Endodermal cell (in vitro differentiated cells): ENCODE measurements around the gene GRIK3. TPM values are rescaled to one million over a fixed set of nuclear protein-coding genes. Genes with fewer than 3 reads are reported as not detected.

ENCODE experiments used
- DNase-seq: peaks from one replicate; pipeline ENCODE4 v3.0.0-alpha.2; 2017
- H3K27ac ChIP-seq: 2 replicates; pipeline ENCODE4 v1.5.1; 2013; ENCODE audit warnings: mild to moderate bottlenecking, low read depth, low read length, moderate library complexity
- H3K27me3 ChIP-seq: 2 replicates; pipeline ENCODE4 v1.6.1; 2013; ENCODE audit warnings: mild to moderate bottlenecking, low read length, moderate library complexity; ENCODE audit not compliant: insufficient read depth, control insufficient read depth, poor library complexity, severe bottlenecking
- H3K36me3 ChIP-seq: 2 replicates; pipeline ENCODE4 v1.7.0; 2013; ENCODE audit warnings: mild to moderate bottlenecking, low read length, moderate library complexity; ENCODE audit not compliant: control insufficient read depth, insufficient read depth
- H3K4me1 ChIP-seq: one replicate; pipeline ENCODE4 v1.7.0; 2013; ENCODE audit warnings: low read length; ENCODE audit not compliant: control insufficient read depth, insufficient read depth
- H3K4me3 ChIP-seq: 2 replicates; pipeline ENCODE4 v1.5.1; 2013; ENCODE audit warnings: mild to moderate bottlenecking, low read length, moderate library complexity
- H3K9ac ChIP-seq: 2 replicates; pipeline ENCODE4 v1.6.1; 2013; ENCODE audit warnings: mild to moderate bottlenecking, low read length, moderate library complexity; ENCODE audit not compliant: poor library complexity, severe bottlenecking; ENCODE audit errors: extremely low read depth
- H3K9me3 ChIP-seq: 2 replicates; pipeline ENCODE4 v1.6.1; 2013; ENCODE audit warnings: mild to moderate bottlenecking, low read length, moderate library complexity; ENCODE audit not compliant: control insufficient read depth
- H3K27ac Mint-ChIP-seq: 2 replicates; pipeline ENCODE4 v1.8.0; 2020; ENCODE audit warnings: mixed read lengths
- H3K27me3 Mint-ChIP-seq: 2 replicates; pipeline ENCODE4 v1.8.0; 2021; ENCODE audit warnings: mild to moderate bottlenecking, mixed read lengths; ENCODE audit not compliant: insufficient read depth
- H3K36me3 Mint-ChIP-seq: 2 replicates; pipeline ENCODE4 v1.8.0; 2020; ENCODE audit warnings: low read depth, mixed read lengths
- H3K4me1 Mint-ChIP-seq: 2 replicates; pipeline ENCODE4 v1.8.0; 2020; ENCODE audit warnings: mixed read lengths
- H3K4me3 Mint-ChIP-seq: 2 replicates; pipeline ENCODE4 v1.8.0; 2020; ENCODE audit warnings: mild to moderate bottlenecking, moderate library complexity, mixed read lengths
- H3K9me3 Mint-ChIP-seq: 2 replicates; pipeline ENCODE4 v1.8.0; 2020; ENCODE audit warnings: mild to moderate bottlenecking, mixed read lengths
- CTCF ChIP-seq: fragments of 200-600 bp; sonication (generic); conservative IDR thresholded peaks from 2 replicates; pipeline ENCODE4 v1.5.0; 2021; ENCODE audit warnings: antibody characterized with exemption, mild to moderate bottlenecking
- WGBS, 2 experiments: methylation state at CpG; one replicate each; pipeline versions ENCODE4 v1.1.5 to v1.1.7; 2013; ENCODE audit warnings: missing lambda C conversion rate in 2 of 2, mixed read lengths in 1 of 2; ENCODE audit not compliant: insufficient coverage in 1 of 2, insufficient read length in 1 of 2; 5-methylcytosine and 5-hydroxymethylcytosine counted together
- total RNA-seq, 2 donors: library from RNA; stranded (reverse); fragmentation: NEBNext Ultra II Directional in 1 of 2; extraction: Animal tissue kit (Norgen Biotek cat#: 25700) in 1 of 2; gene quantifications; 2 replicates in 1 of 2; 3 replicates in 1 of 2; pipeline ENCODE4 v1.2.1, GENCODE V29; 2021

GRIK3 gene
- total RNA-seq, 2 donors from 2014 or later = 13.4 to 32.4 TPM

- H3K4me3 Mint-ChIP-seq = no peak overlapping the region
- Histone ChIP-seq H3K27me3 (no peaks in the 10 kb centered on the region), H3K36me3 (no peaks in the 10 kb centered on the region), H3K4me1 (peaks cover 17% of the 10 kb centered on the region), H3K27ac (no peak overlapping the region), H3K9me3 (no peaks in the 10 kb centered on the region), H3K4me3 (no peak overlapping the region), H3K9ac (no peak overlapping the region)
- TF ChIP-seq CTCF = no peak
- WGBS, 2 experiments = 58 to 68% methylated on average over 11 to 12 of the region's 12 CpGs
- peaks cover 41% of the 10 kb centered on the region for H3K27me3 Mint-ChIP-seq
- H3K27ac Mint-ChIP-seq = no peak overlapping the region
- DNase-seq = peak; percentile 86
- peaks cover 38% of the 10 kb centered on the region for H3K4me1 Mint-ChIP-seq
- no peaks in the 10 kb centered on the region for H3K9me3 Mint-ChIP-seq
- no peaks in the 10 kb centered on the region for H3K36me3 Mint-ChIP-seq
These were observed 92.2 kb downstream of the GRIK3 start for GRCh38 chr1:36942148-36942547.

GRCh38 chr1:36941316-36941978 is 92.9 kb downstream of the GRIK3 start:
- H3K27me3 ChIP-seq = no peaks in the 10 kb centered on the region
- H3K9me3 ChIP-seq = no peaks in the 10 kb centered on the region
- no peaks in the 10 kb centered on the region for H3K36me3 ChIP-seq
- no peaks in the 10 kb centered on the region for H3K36me3 Mint-ChIP-seq
- DNase-seq = no peak
- no peak for TF ChIP-seq CTCF
- H3K4me1 Mint-ChIP-seq = peaks cover 41% of the 10 kb centered on the region
- no peak overlapping the region for H3K4me3 ChIP-seq
- no peaks in the 10 kb centered on the region for H3K9me3 Mint-ChIP-seq
- H3K4me1 ChIP-seq = peaks cover 17% of the 10 kb centered on the region
- 57 to 72% methylated on average over 3 to 8 of the region's 8 CpGs for WGBS, 2 experiments
- H3K9ac ChIP-seq = no peak overlapping the region
- H3K4me3 Mint-ChIP-seq = no peak overlapping the region
- no peak overlapping the region for H3K27ac ChIP-seq
- no peak overlapping the region for H3K27ac Mint-ChIP-seq
- H3K27me3 Mint-ChIP-seq = peaks cover 41% of the 10 kb centered on the region

- DNase-seq = no peak
- peaks cover 17% of the 10 kb centered on the region for H3K4me1 ChIP-seq
These were observed 95.5 kb downstream of the GRIK3 start for GRCh38 chr1:36938819-36939218.

More at GRCh38 chr1:36938819-36939218, 95.5 kb downstream of the GRIK3 start:
- Mint-ChIP-seq H3K27ac (no peak overlapping the region), H3K27me3 (peaks cover 27% of the 10 kb centered on the region), H3K4me3 (no peak overlapping the region), H3K36me3 (no peaks in the 10 kb centered on the region), H3K9me3 (no peaks in the 10 kb centered on the region), H3K4me1 (peaks cover 46% of the 10 kb centered on the region)
- TF ChIP-seq CTCF = no peak
- H3K36me3 ChIP-seq = no peaks in the 10 kb centered on the region
- no peak overlapping the region for H3K4me3 ChIP-seq
- H3K9me3 ChIP-seq = no peaks in the 10 kb centered on the region
- H3K27ac ChIP-seq = no peak overlapping the region
- no peaks in the 10 kb centered on the region for H3K27me3 ChIP-seq
- H3K9ac ChIP-seq = no peak overlapping the region
- WGBS, 2 experiments = 61 to 89% methylated on average over 3 to 7 of the region's 7 CpGs
